SK-N-SH treated with all-trans-retinoic acid at 6 μM for 48 hours (cell line): ENCODE results near the gene COL25A1.

Experiments used
- ATAC-seq: fragments of 200-7000 bp; cut with Tn5 transposase; 3 replicates; pipeline ENCODE4 v1.9.1; 2020; ENCODE audit warnings: mild to moderate bottlenecking, moderate library complexity
- ARNTL ChIP-seq: fragments of 450-650 bp; formaldehyde crosslinking; IDR thresholded peaks from 2 replicates; pipeline ENCODE4 v1.5.0; 2020; ENCODE audit warnings: low read depth, mild to moderate bottlenecking, moderate library complexity, borderline replicate concordance
- BACH2 ChIP-seq: fragments of 250-450 bp; sonication (Bioruptor Pico); IDR thresholded peaks from 2 replicates; pipeline ENCODE4 v1.9.0; 2021; ENCODE audit warnings: mild to moderate bottlenecking, borderline replicate concordance
- CSDC2 ChIP-seq: fragments of 250-450 bp; sonication (Bioruptor Pico); IDR thresholded peaks from 2 replicates; pipeline ENCODE4 v1.5.0; 2020; ENCODE audit warnings: mild to moderate bottlenecking, moderate library complexity
- ESRRG ChIP-seq: fragments of 250-450 bp; sonication (Bioruptor Pico); IDR thresholded peaks from 2 replicates; pipeline ENCODE4 v1.6.1; 2021; ENCODE audit warnings: mild to moderate bottlenecking
- GLIS3 ChIP-seq: fragments of 250-450 bp; sonication (Bioruptor Pico); IDR thresholded peaks from 2 replicates; pipeline ENCODE4 v1.5.0; 2020; ENCODE audit warnings: mild to moderate bottlenecking, moderate library complexity
- ISL1 ChIP-seq: fragments of 250-450 bp; sonication (Bioruptor Pico); IDR thresholded peaks from 2 replicates; pipeline ENCODE4 v2.1.2; 2022; ENCODE audit warnings: mild to moderate bottlenecking, moderate library complexity
- OSR1 ChIP-seq: fragments of 250-450 bp; sonication (Bioruptor Pico); IDR thresholded peaks from 2 replicates; pipeline ENCODE4 v1.8.0; 2022; ENCODE audit warnings: moderate library complexity, mild to moderate bottlenecking, inconsistent platforms
- PPARA ChIP-seq: fragments of 250-450 bp; sonication (Bioruptor Pico); IDR thresholded peaks from 2 replicates; pipeline ENCODE4 v1.5.0; 2020; ENCODE audit warnings: mild to moderate bottlenecking, borderline replicate concordance
- RARB ChIP-seq: fragments of 250-450 bp; sonication (Bioruptor Pico); IDR thresholded peaks from 2 replicates; pipeline ENCODE4 v1.8.0; 2021; ENCODE audit warnings: mild to moderate bottlenecking, moderate library complexity
- SNAI2 ChIP-seq: fragments of 250-450 bp; sonication (Bioruptor Pico); IDR thresholded peaks from 2 replicates; pipeline ENCODE4 v1.5.0; 2020; ENCODE audit warnings: mild to moderate bottlenecking, moderate library complexity
- TCF4 ChIP-seq: fragments of 250-450 bp; sonication (Bioruptor Pico); IDR thresholded peaks from 2 replicates; pipeline ENCODE4 v1.8.0; 2021; ENCODE audit warnings: mild to moderate bottlenecking, moderate library complexity, borderline replicate concordance
- TOX ChIP-seq: fragments of 250-450 bp; sonication (Bioruptor Pico); IDR thresholded peaks from 2 replicates; pipeline ENCODE4 v1.8.0; 2021; ENCODE audit warnings: mild to moderate bottlenecking, moderate library complexity, borderline replicate concordance
- ZC3H10 ChIP-seq: fragments of 250-450 bp; sonication (Bioruptor Pico); IDR thresholded peaks from 2 replicates; pipeline ENCODE4 v1.5.1; 2021; ENCODE audit warnings: mild to moderate bottlenecking, moderate library complexity
- ZFP30 ChIP-seq: fragments of 450-650 bp; formaldehyde crosslinking; IDR thresholded peaks from 2 replicates; pipeline ENCODE4 v1.5.0; 2022; ENCODE audit warnings: mild to moderate bottlenecking, moderate library complexity
- ZNF565 ChIP-seq: fragments of 450-650 bp; formaldehyde crosslinking; conservative IDR thresholded peaks from 2 replicates; pipeline ENCODE4 v1.5.0; 2020; ENCODE audit warnings: low read depth, mild to moderate bottlenecking, moderate library complexity
- ZNF8 ChIP-seq: fragments of 450-650 bp; formaldehyde crosslinking; IDR thresholded peaks from 2 replicates; pipeline ENCODE4 v1.5.0; 2020; ENCODE audit warnings: mild to moderate bottlenecking, moderate library complexity
- TF ChIP-seq, protein P1 (sequence below): fragments of 250-450 bp; sonication (Bioruptor Pico); IDR thresholded peaks from 2 replicates; pipeline ENCODE4 v1.5.1; 2021; ENCODE audit warnings: mild to moderate bottlenecking, moderate library complexity
- TF ChIP-seq, protein P2 (sequence below): fragments of 250-450 bp; sonication (Bioruptor Pico); IDR thresholded peaks from 2 replicates; pipeline ENCODE4 v1.5.1; 2020; ENCODE audit warnings: low read depth, mild to moderate bottlenecking, moderate library complexity
- TF ChIP-seq, protein P3 (sequence below): fragments of 250-450 bp; sonication (Bioruptor Pico); IDR thresholded peaks from 2 replicates; pipeline ENCODE4 v1.8.0; 2021; ENCODE audit warnings: low read depth, mild to moderate bottlenecking, moderate library complexity, borderline replicate concordance
- TF ChIP-seq, protein P4 (sequence below): fragments of 250-450 bp; sonication (Bioruptor Pico); IDR thresholded peaks from 2 replicates; pipeline ENCODE4 v1.8.0; 2020; ENCODE audit warnings: mild to moderate bottlenecking, moderate library complexity, borderline replicate concordance

The COL25A1 gene

DNA sequence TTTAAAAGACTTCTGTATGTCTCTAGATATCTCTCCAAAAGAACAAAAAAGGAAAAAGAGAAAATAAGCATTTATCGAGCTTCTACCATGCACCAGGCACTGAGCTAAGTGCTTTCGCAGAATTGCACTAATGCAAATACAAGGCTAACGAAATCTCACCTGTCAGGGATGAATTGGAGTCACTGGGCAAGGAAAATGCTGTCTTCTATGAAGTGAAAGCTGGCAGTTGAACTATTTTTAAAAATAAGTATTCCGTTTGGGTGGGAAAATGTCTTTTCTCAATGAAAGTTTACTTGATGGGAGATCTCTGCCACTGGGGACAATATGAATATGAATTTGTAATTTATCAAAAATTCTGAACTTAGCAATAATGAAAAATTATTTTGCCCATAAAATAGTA is 47.6 kb downstream of the COL25A1 start:
- ATAC-seq: no peak
- TF ChIP-seq, protein P1, sequence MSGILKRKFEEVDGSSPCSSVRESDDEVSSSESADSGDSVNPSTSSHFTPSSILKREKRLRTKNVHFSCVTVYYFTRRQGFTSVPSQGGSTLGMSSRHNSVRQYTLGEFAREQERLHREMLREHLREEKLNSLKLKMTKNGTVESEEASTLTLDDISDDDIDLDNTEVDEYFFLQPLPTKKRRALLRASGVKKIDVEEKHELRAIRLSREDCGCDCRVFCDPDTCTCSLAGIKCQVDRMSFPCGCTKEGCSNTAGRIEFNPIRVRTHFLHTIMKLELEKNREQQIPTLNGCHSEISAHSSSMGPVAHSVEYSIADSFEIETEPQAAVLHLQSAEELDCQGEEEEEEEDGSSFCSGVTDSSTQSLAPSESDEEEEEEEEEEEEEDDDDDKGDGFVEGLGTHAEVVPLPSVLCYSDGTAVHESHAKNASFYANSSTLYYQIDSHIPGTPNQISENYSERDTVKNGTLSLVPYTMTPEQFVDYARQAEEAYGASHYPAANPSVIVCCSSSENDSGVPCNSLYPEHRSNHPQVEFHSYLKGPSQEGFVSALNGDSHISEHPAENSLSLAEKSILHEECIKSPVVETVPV: no peak
- TF ChIP-seq ARNTL (CRISPR knock-in tag) (no peak), TOX (CRISPR knock-in tag) (no peak), GLIS3 (no peak), ISL1 (CRISPR knock-in tag) (no peak), ZFP30 (no peak), ESRRG (CRISPR knock-in tag) (no peak), SNAI2 (CRISPR knock-in tag) (no peak), CSDC2 (CRISPR knock-in tag) (no peak), ZC3H10 (CRISPR knock-in tag) (no peak), ZNF565 (CRISPR knock-in tag) (no peak), BACH2 (CRISPR knock-in tag) (no peak), ZNF8 (CRISPR knock-in tag) (no peak), OSR1 (no peak), TCF4 (CRISPR knock-in tag) (no peak), RARB (no peak)
- TF ChIP-seq, protein P2, sequence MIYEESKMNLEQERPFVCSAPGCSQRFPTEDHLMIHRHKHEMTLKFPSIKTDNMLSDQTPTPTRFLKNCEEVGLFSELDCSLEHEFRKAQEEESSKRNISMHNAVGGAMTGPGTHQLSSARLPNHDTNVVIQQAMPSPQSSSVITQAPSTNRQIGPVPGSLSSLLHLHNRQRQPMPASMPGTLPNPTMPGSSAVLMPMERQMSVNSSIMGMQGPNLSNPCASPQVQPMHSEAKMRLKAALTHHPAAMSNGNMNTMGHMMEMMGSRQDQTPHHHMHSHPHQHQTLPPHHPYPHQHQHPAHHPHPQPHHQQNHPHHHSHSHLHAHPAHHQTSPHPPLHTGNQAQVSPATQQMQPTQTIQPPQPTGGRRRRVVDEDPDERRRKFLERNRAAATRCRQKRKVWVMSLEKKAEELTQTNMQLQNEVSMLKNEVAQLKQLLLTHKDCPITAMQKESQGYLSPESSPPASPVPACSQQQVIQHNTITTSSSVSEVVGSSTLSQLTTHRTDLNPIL (CRISPR knock-in tag): no peak
- TF ChIP-seq, protein P3, sequence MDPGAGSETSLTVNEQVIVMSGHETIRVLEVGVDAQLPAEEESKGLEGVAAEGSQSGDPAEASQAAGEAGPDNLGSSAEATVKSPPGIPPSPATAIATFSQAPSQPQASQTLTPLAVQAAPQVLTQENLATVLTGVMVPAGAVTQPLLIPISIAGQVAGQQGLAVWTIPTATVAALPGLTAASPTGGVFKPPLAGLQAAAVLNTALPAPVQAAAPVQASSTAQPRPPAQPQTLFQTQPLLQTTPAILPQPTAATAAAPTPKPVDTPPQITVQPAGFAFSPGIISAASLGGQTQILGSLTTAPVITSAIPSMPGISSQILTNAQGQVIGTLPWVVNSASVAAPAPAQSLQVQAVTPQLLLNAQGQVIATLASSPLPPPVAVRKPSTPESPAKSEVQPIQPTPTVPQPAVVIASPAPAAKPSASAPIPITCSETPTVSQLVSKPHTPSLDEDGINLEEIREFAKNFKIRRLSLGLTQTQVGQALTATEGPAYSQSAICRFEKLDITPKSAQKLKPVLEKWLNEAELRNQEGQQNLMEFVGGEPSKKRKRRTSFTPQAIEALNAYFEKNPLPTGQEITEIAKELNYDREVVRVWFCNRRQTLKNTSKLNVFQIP (CRISPR knock-in tag): no peak
- TF ChIP-seq, protein P4, sequence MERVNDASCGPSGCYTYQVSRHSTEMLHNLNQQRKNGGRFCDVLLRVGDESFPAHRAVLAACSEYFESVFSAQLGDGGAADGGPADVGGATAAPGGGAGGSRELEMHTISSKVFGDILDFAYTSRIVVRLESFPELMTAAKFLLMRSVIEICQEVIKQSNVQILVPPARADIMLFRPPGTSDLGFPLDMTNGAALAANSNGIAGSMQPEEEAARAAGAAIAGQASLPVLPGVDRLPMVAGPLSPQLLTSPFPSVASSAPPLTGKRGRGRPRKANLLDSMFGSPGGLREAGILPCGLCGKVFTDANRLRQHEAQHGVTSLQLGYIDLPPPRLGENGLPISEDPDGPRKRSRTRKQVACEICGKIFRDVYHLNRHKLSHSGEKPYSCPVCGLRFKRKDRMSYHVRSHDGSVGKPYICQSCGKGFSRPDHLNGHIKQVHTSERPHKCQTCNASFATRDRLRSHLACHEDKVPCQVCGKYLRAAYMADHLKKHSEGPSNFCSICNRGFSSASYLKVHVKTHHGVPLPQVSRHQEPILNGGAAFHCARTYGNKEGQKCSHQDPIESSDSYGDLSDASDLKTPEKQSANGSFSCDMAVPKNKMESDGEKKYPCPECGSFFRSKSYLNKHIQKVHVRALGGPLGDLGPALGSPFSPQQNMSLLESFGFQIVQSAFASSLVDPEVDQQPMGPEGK (CRISPR knock-in tag): no peak
- TF ChIP-seq, all 23 proteins: peak for 0

DNA sequence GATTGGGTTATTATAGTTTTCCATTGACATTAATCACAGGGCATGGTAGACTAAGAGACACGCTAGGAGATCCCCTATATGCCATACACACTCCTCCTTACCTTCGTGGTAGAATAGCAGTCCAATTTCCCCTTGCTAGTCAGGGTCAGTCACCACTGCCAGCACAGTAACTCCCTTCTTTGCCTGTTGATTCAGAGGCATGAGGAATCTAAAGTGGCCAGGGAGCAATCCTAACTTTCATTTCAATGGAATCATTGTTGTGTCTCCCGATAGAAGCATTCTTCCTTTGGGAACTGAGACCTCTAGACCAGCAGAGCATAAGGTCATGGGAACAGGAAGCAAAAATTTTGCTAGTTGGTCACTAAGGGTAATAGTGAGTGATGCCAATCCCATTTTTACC is 51.1 kb downstream of the COL25A1 start:
- TF ChIP-seq, protein P4 (CRISPR knock-in tag): no peak

DNA sequence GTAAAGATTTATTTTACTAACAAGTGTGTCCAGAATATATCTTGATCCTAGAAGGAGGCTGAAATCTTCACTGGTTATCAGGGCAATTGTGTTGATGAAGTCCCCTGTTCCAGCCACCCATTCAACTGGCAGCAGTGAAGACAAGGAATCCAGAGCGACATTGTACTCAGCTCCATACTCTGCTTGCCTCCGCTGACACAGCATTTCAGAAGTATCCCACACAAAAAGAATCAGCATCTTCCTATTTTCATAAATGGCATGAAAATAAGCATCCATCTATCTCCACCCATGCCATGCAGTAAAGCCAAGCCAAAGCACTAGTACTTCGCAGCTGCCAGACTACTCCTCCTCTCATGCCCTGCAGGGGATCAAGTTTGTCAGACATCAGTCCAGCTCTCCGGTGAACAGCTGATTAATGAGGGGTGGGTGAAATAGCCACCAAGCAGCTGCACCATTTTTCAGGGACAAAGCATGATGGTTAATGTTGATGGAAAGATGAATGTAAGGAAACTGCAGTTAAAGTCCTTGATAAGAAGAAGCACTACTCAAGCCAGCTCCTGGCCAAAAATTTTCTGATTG is 54.0 kb downstream of the COL25A1 start:
- TF ChIP-seq ZFP30: no peak
- TF ChIP-seq PPARA (CRISPR knock-in tag): no peak
- no peak for ATAC-seq

More for the DNA sequence above, 51.1 kb downstream of the COL25A1 start:
- ATAC-seq: no peak

DNA sequence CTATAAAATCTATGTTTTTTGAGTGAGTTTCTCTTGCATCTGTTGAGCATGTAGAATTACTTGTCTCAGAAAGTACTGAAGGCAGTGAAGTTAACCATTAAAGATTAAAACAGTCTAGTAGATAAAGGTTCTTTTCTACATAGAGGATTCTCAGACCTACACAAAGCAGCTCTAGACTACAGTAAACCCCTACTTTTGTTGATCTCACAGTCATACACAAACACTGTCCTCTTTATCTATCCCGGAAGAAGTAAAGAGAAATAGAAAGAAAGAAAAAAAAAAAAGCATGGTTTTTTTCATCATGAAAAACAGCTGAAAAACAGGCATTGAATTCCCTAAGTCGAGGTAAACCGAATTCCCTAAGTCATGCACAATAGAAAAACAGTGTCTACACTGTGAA is 58.6 kb downstream of the COL25A1 start:
- TF ChIP-seq, protein P1: no peak
- TF ChIP-seq ISL1 (CRISPR knock-in tag) (no peak), ZC3H10 (CRISPR knock-in tag) (no peak), TOX (CRISPR knock-in tag) (no peak)
- no peak for ATAC-seq
